ENCODE results near the gene DGKB.

GRCh38 chr7:14218338-14218737 is 684.2 kb downstream of the DGKB start:
- TF ChIP-seq, protein P1, sequence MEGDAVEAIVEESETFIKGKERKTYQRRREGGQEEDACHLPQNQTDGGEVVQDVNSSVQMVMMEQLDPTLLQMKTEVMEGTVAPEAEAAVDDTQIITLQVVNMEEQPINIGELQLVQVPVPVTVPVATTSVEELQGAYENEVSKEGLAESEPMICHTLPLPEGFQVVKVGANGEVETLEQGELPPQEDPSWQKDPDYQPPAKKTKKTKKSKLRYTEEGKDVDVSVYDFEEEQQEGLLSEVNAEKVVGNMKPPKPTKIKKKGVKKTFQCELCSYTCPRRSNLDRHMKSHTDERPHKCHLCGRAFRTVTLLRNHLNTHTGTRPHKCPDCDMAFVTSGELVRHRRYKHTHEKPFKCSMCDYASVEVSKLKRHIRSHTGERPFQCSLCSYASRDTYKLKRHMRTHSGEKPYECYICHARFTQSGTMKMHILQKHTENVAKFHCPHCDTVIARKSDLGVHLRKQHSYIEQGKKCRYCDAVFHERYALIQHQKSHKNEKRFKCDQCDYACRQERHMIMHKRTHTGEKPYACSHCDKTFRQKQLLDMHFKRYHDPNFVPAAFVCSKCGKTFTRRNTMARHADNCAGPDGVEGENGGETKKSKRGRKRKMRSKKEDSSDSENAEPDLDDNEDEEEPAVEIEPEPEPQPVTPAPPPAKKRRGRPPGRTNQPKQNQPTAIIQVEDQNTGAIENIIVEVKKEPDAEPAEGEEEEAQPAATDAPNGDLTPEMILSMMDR (conservative IDR thresholded peaks at IDR 0.05; ENCODE audit: low read depth, low read length) = no peak
- TF ChIP-seq EZH2 (IDR thresholded peaks at IDR 0.05; ENCODE audit: borderline replicate concordance, low read depth, low read length, poor library complexity, severe bottlenecking) = no peak
